Fibroblast of the conjunctiva (primary cell): ENCODE measurements around the gene NDUFB11.
A peak's percentile ranks its signal among the peaks of the same experiment; 100 is the strongest.

Experiments
- DNase-seq: peaks from one replicate; pipeline ENCODE4 v3.0.0-alpha.2; 2010; ENCODE audit warnings: low read depth

NDUFB11 gene

DNA sequence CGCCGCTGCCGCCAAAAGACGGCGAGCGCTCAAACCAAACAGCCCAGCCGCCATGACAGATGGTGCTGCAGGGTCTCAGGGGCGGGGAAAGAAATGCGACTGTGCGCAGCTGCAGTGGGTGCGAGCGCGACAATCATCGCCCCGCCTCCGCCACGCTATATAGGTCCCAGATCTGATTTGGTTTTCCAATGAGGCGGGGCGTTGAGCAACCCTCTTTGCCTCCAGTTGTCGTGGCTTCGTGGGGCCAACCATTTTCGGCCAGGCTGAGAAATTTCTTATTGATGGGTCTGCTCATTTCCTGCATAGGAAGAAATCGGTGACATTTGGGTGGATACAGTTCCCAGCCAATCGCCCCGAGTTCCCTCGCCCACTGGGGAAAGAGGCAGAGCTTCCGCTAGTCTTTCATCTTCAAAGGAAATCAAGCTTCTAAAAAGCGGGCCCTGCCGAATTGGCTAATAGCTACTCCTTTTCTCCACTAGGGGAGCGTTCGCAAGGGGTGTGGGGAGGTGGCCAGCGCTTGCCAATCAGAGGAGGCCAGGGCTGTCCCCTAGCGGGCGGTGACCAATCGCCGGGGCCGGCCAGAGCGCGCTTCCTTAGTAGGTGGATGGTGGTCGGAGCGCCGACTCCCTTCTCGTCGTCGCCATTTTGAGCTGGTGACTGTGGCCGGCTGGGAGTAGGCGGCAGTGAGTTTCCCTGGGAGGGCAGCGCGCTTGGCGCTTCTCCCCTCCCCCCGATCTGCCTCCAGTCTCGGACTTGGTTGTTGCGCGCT is at the start of gene NDUFB11, which contains the start of gene RBM10:
Gene NDUFB11 (minus strand): TSS at position 77 of the 769 bp plus-strand sequence. CDS start 23 bp downstream, at position 54.
Gene RBM10 (plus strand): TSS at position 596 of the 769 bp plus-strand sequence. CDS start 2,261 bp downstream, outside the sequence.
- peak; percentile 92 for DNase-seq

DNA sequence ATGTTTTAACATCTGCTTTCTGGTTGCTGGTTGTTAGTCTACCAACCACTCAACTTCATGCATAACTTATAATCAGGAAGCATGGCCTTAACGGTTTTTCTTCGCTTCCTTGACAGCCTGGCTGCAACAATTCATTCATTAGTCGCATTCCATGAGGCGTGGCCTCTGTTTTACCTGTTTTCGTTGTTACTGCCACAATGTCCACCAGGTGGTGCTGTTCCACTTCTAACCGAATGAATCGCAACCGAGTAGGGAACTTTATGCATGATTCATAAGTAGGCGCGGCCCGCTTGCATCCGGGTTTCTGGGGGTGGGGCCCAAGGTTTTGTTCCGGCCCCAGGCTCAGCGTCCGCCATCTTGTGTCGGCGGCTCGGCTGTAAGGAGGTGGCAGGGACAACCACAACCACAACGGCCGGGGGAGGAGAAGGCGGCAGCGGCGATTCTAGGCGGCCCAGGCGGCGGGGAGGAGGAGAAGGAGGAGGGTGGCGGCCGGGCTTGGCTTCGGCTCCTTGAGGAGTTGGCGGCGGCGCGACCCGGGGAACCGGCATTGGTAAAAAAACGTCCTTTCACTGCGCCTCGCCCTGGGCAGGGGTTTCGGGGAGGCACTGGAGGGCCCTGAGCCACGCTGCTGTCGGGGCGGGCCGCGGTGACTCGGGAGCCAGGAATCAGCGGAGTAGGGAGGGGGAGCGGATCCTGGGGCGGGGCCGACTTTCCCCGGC is 49.1 kb upstream of the NDUFB11 start, which contains the start of gene UBA1:
Gene UBA1 (plus strand): TSS at position 355 of the 719 bp plus-strand sequence. CDS start 4,974 bp downstream, outside the sequence.
- peak; percentile 95 for DNase-seq

DNA sequence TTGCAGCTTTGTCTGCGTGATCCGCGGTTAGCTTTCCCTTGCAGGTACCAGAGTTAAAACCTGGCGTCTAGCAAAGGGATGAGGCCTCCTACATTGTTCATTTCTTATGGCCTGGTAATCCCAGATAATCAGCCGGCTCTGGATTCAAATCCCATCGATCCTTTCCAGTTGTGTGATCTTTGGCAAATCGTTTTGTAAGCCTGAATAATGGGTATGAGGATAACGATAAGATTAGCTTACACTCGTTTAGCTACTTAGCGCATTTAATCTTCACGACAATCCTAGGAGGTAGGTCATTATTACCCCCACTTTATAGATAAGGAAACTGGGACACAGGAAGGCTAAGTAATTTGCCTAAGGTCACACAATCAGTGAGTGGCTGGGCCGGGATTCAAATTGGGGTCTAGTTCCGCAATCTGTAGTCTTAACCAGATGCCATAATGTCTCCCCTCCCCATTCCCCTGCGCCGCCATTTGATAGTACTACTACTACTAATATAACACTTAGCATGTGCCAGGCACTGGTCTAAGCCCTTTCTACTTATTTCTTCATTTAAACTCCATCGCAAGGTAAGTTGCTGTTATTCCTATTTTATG is 47.4 kb upstream of the NDUFB11 start:
- DNase-seq, result no peak

DNA sequence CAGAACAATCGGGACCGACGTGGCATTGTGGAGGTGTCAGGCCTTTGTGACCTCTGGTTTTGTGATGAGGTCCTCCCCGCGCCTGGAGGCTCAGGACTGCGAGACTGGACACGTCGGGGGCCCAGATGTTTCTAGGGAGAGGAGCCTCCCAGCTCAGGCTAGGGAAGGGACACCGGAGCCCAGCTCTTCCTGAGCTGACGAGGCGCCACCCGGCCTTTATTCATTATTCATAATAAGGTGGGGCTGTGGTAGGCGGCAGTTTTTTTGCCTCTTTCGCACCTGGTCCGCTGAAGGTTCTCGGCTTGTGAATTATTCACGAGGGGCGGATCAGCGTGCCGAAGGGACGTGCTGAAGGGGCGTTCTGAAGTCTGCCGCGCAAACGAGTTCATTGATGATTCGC is 46.8 kb upstream of the NDUFB11 start:
- no peak for DNase-seq

DNA sequence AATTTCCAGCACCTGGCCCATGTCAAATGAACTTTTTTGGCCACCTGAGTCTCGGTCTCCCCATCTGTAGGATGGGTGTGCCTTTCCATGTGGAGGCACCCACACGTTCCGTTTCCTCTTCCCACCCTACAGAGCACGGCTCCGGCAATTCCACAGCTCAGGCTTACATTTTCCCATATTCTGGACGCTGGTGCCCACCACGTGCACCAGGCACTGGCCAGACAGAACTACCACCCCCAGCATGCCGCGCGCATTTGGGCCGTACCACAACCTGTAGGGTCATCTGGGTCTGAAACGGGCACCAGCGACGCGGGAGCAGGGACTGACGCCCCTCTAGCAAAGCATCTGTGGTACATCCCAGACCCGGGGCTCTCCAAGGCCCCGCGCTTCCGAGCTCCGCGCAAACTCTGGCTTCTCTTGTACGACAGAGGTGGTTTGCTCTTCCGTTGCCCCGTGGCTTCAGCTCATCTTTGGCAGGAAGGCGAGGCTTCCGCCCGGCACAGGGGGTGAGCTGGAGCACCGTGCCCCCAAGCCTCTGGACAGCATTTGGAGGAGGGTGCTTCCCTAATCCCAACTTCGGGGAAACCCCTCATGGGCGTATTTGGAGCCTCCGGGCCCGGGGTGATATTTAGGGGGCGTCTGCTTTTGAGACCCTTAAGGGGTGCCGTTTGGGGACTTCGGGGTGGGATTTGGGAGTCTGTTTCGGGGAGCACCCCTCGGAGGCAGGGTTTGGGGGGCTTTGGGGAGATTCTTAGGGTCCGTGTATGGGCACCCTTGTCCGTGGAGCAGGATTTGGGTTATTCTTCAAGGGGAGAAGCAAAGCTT is 46.2 kb upstream of the NDUFB11 start:
- DNase-seq, result peak; percentile 86

DNA sequence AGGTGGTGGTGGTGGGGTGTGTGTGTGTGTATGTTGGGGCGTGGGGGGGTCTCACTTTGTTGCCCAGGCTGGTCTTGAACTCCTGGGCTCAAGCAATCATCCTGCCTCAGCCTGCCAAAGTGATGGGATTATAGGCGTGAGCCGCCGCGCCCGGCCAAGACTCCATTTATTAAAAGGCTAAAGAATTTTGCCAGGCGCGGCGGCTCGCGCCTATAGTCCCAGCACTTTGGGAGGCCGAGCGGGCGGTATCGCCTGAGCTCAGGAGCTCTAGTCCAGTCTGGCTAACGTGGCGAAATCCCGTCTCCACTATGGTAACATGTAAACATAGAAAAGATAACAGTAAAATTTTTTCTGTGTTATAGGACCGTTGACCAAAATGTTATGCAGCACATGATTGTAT is 45.4 kb upstream of the NDUFB11 start:
- no peak for DNase-seq

DNA sequence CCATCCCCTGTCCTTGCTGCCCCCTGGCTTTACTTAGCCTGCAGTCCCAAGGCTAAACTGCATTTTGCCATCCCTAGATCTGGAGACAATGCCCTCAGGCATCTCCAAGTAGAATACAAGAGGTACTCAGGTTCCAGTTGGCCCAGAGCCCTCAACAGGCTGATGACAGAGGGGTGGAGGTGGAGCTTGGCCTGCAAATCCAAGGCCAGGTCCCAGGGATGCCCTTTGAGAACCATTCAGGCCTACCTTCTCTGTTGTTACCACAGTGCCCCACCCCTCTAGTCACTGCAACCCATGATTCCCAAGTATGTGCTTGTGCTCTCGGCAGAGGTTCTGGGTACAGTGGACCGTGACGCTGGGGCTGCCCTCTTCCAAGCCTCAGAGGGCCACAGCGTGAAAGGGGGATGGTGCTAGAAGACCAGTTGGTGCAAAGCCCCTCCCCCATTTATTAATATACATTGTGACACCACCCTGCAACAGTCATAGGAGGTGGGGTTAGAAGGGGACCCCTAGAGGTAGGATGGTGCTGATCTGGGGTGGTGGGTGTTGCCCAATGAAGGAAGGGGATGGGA is 42.7 kb upstream of the NDUFB11 start:
- no peak for DNase-seq

DNA sequence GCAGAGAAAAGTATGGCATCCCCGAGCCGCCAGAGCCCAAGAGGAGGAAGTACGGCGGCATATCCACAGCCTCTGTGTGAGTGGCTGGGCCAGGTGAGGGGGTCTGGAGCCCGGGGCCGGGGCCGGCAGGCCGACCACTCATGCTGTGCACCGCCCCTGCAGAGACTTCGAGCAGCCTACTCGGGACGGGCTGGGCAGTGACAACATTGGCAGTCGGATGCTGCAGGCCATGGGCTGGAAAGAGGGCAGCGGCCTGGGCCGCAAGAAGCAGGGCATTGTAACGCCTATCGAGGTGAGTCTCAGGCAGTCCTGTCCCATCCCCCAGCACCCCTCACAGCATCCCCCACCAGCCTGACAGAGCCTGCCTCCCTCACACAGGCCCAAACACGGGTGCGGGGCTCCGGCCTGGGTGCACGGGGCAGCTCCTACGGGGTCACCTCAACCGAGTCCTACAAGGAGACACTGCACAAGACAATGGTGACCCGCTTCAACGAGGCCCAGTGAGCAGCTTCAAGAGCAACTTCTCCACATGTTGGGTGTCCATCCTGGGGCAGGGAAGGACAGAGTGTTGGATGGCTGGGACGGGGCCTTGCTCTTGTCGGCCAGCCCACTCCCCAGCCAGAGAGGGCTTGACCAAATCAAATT is 41.7 kb upstream of the NDUFB11 start:
- DNase-seq, result no peak

DNA sequence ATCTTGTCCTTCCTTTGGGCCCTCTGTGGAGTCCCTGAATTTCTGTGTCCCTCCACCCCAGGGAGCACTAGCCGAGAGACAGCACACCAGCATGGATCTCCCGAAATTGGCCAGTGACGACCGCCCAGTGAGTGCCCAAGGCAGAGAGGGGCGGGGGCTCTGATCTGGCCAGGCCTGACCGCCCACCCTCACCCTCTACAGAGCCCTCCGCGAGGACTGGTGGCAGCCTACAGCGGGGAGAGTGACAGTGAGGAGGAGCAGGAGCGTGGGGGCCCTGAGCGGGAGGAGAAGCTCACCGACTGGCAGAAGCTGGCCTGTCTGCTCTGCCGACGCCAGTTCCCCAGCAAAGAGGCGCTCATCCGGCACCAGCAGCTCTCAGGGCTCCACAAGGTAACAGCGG is 40.7 kb upstream of the NDUFB11 start:
- DNase-seq, result no peak

DNA sequence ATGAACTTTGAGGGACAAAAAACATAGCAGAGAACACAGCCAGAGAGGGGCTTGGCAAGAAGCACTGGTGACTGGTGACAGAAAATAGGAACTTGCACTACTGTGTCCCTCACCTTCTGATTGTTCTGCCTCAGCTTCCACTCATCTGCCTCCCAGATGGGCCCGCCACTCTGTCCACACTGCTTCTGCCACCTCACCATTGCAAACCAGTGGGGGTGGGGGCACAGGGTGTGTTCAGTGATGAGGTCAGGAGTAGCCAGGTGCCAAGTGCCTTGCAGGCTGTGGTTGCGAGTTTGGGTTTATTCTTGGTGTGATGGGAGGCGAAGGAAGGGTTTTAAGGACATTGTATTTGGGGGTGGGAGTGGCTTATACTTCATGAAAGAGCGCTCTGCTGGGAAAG is 40.0 kb upstream of the NDUFB11 start:
- DNase-seq, result no peak

DNA sequence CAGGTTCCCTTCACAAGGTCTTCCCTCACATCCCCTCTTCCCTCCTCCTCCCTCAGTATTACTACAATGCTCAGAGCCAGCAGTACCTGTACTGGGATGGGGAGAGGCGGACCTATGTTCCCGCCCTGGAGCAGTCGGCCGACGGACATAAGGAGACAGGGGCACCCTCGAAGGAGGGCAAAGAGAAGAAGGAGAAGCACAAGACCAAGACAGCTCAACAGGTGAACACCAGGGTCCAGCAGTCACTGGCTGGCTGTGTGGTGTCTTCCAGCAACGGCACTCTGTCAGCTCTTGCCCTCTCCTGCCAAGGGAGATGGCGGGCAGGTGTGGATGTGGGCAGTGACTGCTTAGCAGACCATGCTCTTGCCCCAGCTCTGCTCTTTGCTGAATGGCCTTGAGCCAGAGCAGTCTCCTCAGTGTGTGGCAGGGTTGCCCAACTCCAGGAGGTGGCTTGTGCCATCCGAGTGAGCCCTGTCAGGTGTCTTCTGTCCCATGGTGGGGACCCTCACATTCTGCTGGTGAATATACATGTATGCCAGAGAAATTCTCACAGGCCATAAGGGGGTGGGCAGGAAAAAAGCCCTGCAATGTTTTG is 37.7 kb upstream of the NDUFB11 start:
- no peak for DNase-seq

DNA sequence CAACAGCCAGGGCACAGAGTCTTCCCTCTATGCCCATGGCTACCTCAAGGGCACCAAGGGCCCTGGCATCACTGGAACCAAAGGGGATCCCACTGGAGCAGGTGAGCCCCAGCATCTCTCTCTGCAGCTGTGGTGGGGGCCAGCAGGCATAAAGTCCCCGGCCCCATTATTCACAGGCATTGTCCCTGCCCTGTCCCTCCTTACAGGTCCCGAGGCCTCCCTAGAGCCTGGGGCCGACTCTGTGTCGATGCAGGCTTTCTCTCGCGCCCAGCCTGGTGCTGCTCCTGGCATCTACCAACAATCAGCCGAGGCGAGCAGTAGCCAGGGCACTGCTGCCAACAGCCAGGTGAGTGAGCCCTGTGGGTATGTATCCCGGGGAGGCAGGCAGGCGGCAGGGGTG is 36.8 kb upstream of the NDUFB11 start:
- no peak for DNase-seq

DNA sequence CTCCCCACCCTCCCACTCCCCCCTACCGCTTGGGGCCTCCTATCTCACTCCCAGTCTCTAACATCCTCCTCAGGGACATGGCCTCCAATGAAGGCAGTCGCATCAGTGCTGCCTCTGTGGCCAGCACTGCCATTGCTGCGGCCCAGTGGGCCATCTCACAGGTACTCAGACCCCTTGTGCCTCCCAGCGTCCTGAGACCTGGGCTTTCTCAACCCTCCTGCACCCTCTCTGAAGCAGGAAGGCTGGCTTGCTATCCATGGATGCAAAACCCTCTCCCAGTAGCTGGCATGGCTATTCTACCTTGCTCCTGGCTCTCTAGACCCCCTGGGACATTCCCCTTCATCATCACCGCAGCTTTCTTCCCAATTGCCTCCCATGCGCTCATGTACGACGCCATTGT is 35.8 kb upstream of the NDUFB11 start:
- DNase-seq, result no peak

DNA sequence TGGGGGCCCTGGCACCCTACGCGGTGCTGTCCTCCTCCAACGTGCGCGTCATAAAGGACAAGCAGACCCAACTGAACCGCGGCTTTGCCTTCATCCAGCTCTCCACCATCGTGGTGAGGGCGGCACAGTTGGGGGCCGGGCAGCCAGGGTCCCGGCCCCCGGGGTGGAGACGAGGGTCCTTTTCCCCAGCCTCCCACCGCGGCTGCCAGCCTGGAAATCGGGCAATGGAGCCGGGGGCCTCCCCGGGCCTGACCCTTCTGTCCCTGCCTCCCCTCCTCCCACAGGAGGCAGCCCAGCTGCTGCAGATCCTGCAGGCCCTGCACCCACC is 35.4 kb upstream of the NDUFB11 start:
- no peak for DNase-seq

DNA sequence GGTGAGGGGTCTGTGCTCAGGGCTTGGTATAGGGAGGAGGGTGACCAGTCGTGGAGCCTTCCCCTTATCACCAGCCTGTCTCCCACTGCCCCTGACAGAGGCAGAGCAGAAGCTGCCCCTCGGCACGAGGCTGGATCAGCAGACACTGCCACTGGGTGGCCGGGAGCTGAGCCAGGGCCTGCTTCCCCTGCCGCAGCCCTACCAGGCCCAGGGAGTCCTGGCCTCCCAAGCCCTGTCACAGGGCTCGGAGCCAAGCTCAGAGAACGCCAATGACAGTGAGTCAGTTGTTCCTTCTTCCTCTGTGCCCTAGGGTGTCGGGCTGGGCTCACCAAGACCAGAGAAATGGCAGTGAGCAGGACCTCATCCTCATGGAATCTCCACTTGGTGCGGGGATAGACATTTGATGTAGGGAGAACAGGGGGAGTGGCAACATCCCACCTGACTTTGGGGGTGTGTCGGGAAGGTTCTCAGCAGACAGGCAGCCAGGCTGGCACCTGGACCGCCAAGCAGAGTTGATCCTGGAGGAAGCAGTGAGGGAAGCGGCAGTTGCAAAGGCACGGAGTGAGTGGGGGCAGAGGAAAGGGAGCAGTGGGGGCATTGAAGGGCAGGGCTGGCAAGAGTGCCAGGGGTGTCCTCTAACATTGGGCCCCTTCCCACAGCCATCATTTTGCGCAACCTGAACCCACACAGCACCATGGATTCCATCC is 34.9 kb upstream of the NDUFB11 start:
- DNase-seq, result no peak

DNA sequence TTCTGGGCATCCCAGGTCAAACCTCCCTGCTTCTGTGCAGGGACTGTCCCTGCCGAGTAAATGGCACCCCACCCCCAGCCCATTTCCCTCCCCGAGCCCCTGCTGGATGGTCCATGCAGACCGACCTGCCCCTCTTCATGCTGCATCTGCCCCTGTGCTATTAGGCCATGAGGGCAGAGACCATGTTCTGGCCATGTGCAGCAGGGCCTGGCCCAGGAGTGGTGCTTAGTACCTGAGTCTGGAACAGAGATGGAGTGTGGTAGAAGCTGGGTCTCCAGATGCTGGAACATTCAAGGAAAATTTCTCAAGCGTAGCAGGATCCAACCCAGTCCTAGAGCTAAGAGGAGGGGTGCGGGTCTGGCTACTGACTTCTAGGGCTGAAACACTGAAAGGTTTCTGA is 33.8 kb upstream of the NDUFB11 start:
- DNase-seq, result no peak

DNA sequence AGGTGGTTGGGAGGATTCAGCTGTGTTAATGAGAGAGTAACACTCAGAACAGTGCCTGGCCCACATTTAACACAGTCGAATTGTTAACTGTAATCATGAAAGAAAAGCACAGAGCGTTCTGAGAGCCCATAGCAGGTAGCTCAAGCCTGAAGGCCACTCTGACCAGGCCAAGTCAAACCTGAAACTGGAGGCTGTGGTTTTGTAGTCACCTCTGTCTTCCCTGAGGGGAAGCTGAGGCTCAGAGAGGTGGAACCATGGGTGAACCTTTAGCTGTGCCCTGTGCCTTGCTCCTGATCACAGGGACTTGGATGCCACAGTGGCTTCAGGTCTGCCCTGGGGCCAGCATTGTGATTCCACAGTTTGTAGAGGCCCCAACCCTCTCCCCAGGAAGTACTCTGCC is 32.6 kb upstream of the NDUFB11 start:
- DNase-seq, result no peak

DNA sequence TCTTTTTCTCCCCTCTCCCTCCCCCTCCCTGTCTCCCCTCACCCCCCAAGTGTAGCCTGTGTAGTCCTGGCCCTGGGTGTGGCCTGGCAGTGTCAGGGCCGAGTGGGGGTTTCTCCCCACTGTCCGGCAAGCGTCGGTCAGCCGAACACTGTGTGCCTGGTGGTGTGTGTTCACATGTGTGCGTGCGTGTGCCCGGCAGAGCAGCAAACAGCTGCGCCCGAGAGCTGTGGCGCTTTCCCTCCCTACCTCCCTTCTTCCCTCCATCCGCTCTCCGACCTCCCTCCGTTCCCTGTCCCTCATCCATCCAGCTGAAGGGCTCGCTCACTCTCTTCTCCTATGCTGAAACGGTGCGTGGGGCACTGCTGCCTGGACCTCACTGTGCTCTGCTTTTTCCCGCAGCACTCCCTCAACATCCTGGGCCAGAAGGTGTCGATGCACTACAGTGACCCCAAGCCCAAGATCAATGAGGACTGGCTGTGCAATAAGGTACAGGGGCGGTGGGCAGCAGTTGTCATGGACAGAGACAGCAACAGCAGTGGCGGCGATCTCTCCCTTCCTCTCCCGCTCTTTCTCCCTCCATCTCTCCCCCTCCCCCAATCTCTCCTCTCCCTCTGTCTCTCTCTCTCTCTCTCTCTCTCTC is 31.7 kb upstream of the NDUFB11 start:
- DNase-seq, result no peak

DNA sequence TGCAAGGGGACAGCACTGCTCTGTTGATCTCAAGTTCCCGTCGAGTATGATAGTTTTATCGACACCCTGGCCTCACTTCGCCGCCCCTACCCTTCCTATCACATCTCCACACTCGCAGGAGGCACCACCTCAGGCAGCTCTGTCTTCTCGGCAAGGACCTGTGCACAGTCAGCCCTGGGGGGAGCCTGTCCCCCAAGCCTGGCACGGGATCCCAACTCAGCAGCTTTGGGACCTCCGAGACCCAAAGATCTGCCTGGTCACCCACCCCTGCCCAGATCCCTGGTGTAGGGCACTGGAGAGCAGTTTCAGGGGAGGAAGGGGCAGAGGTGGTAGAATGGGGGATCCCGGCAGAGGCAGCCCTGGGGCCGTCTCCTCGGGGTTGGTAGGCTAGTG is 31.1 kb upstream of the NDUFB11 start:
- DNase-seq, result no peak
